ENCODE measurements around the gene ZNF451. TPM values are rescaled to one million over a fixed set of nuclear protein-coding genes. Genes with fewer than 3 reads are reported as not detected.

ZNF451 gene
- total RNA-seq, 1 donor, result 77.5 TPM

DNA sequence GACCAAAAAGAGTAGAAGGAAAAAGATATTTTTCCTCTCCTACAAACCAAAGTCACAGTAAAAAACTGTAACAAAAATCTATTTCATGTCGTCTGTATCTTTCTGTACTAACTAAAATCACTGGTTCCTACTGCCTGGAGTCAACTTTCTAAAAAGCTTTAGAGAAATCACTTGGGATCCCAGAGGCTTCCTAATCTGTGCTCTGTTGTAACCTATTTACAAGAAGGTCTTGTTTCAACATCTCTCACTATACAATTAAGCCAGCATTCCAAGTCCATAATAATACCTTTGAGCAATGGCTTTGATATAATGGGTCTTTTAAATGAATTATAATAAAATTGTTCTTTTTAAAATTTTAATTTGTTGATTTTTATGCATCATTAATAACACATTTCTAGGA, 111.7 kb downstream of the ZNF451 start:
- no peak for DNase-seq (ENCODE audit: low read depth)
- no peak overlapping the region for H3K4me3 ChIP-seq (ENCODE audit: low read depth, low read length)
- TF ChIP-seq, protein P1, sequence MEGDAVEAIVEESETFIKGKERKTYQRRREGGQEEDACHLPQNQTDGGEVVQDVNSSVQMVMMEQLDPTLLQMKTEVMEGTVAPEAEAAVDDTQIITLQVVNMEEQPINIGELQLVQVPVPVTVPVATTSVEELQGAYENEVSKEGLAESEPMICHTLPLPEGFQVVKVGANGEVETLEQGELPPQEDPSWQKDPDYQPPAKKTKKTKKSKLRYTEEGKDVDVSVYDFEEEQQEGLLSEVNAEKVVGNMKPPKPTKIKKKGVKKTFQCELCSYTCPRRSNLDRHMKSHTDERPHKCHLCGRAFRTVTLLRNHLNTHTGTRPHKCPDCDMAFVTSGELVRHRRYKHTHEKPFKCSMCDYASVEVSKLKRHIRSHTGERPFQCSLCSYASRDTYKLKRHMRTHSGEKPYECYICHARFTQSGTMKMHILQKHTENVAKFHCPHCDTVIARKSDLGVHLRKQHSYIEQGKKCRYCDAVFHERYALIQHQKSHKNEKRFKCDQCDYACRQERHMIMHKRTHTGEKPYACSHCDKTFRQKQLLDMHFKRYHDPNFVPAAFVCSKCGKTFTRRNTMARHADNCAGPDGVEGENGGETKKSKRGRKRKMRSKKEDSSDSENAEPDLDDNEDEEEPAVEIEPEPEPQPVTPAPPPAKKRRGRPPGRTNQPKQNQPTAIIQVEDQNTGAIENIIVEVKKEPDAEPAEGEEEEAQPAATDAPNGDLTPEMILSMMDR (IDR thresholded peaks at IDR 0.05; ENCODE audit: insufficient read depth, low read length), result no peak

DNA sequence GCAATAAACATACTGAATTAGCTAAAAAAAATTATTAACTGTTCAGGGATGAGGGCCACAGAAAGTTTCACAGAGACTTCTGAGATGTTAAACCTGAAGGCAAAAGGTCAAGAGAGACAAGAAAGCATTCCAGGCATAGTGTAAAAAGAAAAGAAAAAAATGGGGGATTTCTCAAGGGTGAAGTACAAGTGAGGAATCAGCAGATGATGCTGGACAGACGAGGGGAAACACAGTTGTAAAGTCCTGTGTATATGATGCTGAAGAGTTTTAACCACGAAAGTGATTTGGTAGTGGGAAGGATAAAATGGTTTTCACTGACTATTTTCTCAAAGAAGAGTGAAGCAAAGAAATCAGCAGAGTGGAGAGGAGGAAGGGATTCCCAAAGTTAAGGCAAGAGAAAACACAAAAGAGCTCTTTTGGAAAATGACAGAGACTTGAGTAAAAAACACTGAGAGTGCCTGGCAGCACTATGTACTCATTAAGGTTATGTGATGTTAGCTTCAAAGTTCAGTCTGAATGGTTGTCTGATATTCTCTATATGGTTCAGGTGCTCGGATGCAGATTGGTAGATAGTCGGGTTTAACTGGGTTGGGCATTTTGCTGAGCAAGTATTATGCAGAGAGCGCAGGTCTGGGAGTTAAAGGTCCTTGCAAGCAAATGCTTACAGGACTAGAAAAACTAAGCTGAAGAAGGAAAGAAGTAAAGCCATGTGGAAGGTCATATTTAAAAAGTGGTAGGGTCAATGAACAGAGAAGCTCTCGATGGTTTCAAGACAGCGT, 115.8 kb downstream of the ZNF451 start:
- DNase-seq (ENCODE audit: low read depth), result no peak
- TF ChIP-seq, protein P1 (IDR thresholded peaks at IDR 0.05; ENCODE audit: insufficient read depth, low read length), result no peak

DNA sequence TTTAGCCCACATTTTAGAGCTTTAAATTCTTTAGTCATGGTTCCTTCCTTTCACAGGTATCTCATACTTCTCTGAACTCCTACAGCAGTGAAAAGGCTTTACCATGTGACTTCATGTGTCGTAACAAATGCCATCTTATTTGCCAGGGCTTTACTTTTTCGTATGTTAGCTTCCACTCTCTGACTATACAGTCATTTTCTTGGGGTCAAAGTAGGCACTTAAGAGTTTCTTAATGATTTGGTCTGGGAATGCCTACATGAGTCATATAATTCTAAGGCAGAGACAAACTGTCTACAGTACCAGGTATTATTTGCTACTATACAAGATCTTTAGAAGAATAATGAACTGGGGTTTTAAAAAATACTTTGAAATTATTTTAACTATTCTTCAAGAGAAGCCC, 117.2 kb downstream of the ZNF451 start:
- no peak overlapping the region for H3K4me3 ChIP-seq (ENCODE audit: low read depth, low read length)
- DNase-seq (ENCODE audit: low read depth), result peak; percentile 26
- TF ChIP-seq, protein P1 (IDR thresholded peaks at IDR 0.05; ENCODE audit: insufficient read depth, low read length), result no peak

More for the DNA sequence above, 115.8 kb downstream of the ZNF451 start:
- no peak overlapping the region for H3K4me3 ChIP-seq (ENCODE audit: low read depth, low read length)

DNA sequence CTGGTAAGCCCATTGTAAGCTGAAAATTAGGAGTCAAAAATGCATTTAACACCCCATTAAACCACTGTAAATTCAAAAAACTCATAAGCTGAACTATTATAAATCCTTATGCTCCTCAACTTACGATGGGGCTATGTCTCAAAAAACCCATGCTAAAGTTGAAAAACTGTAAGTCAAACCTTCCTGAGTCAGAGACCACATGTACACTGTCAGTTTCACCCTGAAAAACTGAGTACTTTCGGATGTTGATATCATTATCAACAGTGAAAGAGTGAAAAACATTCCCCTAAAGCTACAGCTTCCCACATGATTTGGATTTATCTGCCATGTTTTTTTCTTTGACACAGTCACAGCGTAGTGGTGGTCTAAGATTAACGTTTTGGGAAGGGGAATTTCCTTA, 117.9 kb downstream of the ZNF451 start:
- TF ChIP-seq, protein P1 (IDR thresholded peaks at IDR 0.05; ENCODE audit: insufficient read depth, low read length), result no peak
- DNase-seq (ENCODE audit: low read depth), result no peak
- no peak overlapping the region for H3K4me3 ChIP-seq (ENCODE audit: low read depth, low read length)

DNA sequence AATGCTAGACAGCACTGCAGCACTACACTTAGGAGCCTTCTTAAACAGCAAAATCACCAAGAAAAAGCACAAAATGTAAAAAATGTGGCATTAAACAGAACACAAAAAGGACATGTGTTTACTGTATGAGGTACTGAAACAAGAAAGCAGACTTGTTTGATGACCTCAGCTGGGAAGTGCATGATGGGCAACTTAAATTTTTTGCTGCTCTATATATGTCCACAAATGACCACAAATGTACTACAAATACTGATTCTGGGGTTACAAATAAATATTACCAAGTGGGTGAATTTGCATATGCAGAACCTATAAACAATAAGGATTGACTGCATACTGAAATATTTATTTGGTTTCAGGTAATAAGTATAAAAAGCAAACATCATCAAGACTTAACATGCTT, 119.0 kb downstream of the ZNF451 start:
- DNase-seq (ENCODE audit: low read depth), result no peak
- H3K4me3 ChIP-seq (ENCODE audit: low read depth, low read length), result no peak overlapping the region
- TF ChIP-seq, protein P1 (IDR thresholded peaks at IDR 0.05; ENCODE audit: insufficient read depth, low read length), result no peak

DNA sequence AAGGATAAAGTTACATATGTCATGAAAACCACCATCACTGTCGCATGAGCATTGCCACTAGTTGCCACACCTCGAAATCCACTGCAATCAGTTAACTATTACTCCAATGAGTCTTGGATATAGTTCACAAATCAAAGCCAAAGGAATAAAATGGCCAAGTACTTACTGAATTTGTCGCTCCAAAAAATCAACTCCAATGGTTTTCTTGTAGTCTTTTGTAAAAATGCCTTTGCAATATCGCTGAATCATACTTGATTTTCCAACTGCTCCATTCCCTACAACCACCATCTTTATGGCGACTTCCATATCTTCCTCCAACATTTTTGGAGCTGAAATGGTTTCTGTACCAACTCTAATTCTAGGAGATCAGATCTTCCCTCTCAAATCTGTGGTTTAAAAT, 120.1 kb downstream of the ZNF451 start:
- TF ChIP-seq, protein P1 (IDR thresholded peaks at IDR 0.05; ENCODE audit: insufficient read depth, low read length), result no peak
- no peak overlapping the region for H3K4me3 ChIP-seq (ENCODE audit: low read depth, low read length)
- no peak for DNase-seq (ENCODE audit: low read depth)

DNA sequence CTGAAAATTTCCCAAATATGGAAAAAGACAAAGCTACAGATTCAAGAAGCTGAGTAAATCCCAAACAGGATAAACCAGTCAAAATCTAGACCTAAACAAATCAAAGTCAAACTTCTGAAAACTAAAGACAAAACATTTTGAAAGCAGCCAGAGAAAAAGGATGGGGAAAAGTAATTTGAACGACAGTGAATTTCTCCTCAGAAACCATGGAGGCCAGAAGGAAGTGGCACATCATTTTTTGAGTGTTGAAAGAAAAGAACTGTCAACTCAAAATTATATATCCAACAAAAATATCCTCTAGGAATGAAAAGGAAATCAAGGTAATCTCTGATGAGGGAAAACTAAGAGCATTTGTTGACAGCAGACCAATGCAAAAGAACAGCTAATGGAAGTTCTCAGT, 125.3 kb downstream of the ZNF451 start:
- H3K4me3 ChIP-seq (ENCODE audit: low read depth, low read length), result no peak overlapping the region
- no peak for DNase-seq (ENCODE audit: low read depth)
- TF ChIP-seq, protein P1 (IDR thresholded peaks at IDR 0.05; ENCODE audit: insufficient read depth, low read length), result no peak
